Gastrocnemius medialis (tissue), 4 donors: ENCODE measurements around the gene PLCD1. TPM values are rescaled to one million over a fixed set of nuclear protein-coding genes. Genes with fewer than 3 reads are reported as not detected.
A peak's percentile ranks its signal among the peaks of the same experiment; 100 is the strongest.

ENCODE experiments used
- ATAC-seq, 2 donors: fragments of 150-250 bp; one replicate each; pipeline ENCODE4 v1.9.1; 2016
- DNase-seq, 2 donors: peaks; one replicate each; pipeline ENCODE4 v3.0.0-alpha.2; 2019
- H3K27ac ChIP-seq, 4 donors: fragments of 200-600 bp; sonication (generic); 1 replicate in 1 of 4; 2 replicates in 3 of 4; pipeline ENCODE4 v1.5.1; 2016 to 2018; ENCODE audit warnings: mild to moderate bottlenecking in 2 of 4, moderate library complexity in 1 of 4
- H3K27me3 ChIP-seq, 3 donors: fragments of 200-600 bp; sonication (generic) in 2 of 3; 1 replicate in 1 of 3; 2 replicates in 2 of 3; pipeline versions ENCODE4 v1.5.1 to v1.6.0; 2016 to 2019; ENCODE audit warnings: mild to moderate bottlenecking in 1 of 3, moderate library complexity in 1 of 3
- H3K36me3 ChIP-seq, 2 donors: fragments of 200-600 bp; sonication (generic) in 1 of 2; one replicate each; pipeline ENCODE4 v1.5.1; 2017 to 2018
- H3K4me1 ChIP-seq, 2 donors: fragments of 200-600 bp; sonication (generic) in 1 of 2; one replicate each; pipeline ENCODE4 v1.5.1; 2016 to 2017; ENCODE audit warnings: mild to moderate bottlenecking in 2 of 2
- H3K4me3 ChIP-seq, 4 donors: fragments of 200-600 bp; sonication (generic) in 3 of 4; 1 replicate in 1 of 4; 2 replicates in 3 of 4; pipeline ENCODE4 v1.5.1; 2016 to 2019; ENCODE audit warnings: mild to moderate bottlenecking in 2 of 4
- H3K9me3 ChIP-seq, 3 donors: fragments of 200-600 bp; sonication (generic) in 2 of 3; 1 replicate in 1 of 3; 2 replicates in 2 of 3; pipeline ENCODE4 v1.5.1; 2016 to 2019
- POLR2A ChIP-seq, 2 donors: fragments of 450-650 bp; IDR thresholded peaks; one replicate each; pipeline ENCODE4 v1.6.1; 2017; ENCODE audit warnings: antibody characterized with exemption in 2 of 2, mild to moderate bottlenecking in 2 of 2, moderate library complexity in 2 of 2
- in situ Hi-C, 4 donors: fragments of 200-750 bp; cut with MboI; loops; one replicate each; pipeline versions ENCODE4 v1.15.0 to v1.8.0; 2017; ENCODE audit warnings: low sequenced_read_pairs in 4 of 4
- intact Hi-C: fragments of 100-400 bp; cut with DNase I; formaldehyde crosslinking; loops from one replicate; pipeline ENCODE4 v1.15.1; 2023; ENCODE audit warnings: low total_unique reads
- total RNA-seq, 4 donors: library from RNA; depleted of rRNA; stranded (reverse); fragments of >200 nt; gene quantifications; one replicate each; pipeline versions ENCODE4 v1.1.0 to v1.2.3, GENCODE V29; 2016
- TF ChIP-seq, protein P1 (sequence below), 5 experiments: fragments of 450-650 bp in 3 of 5; fragments of 200-600 bp in 2 of 5; sonication (generic) in 2 of 5; IDR thresholded peaks in 4 of 5; conservative IDR thresholded peaks in 1 of 5; 1 replicate in 4 of 5; 2 replicates in 1 of 5; pipeline ENCODE4 v1.5.1; 2016 to 2019; ENCODE audit warnings: antibody characterized with exemption in 5 of 5, mild to moderate bottlenecking in 3 of 5, moderate library complexity in 3 of 5

Gene PLCD1
- total RNA-seq, 4 donors from 2014 or later: 2.4 to 6.2 (median 4.7) TPM

DNA sequence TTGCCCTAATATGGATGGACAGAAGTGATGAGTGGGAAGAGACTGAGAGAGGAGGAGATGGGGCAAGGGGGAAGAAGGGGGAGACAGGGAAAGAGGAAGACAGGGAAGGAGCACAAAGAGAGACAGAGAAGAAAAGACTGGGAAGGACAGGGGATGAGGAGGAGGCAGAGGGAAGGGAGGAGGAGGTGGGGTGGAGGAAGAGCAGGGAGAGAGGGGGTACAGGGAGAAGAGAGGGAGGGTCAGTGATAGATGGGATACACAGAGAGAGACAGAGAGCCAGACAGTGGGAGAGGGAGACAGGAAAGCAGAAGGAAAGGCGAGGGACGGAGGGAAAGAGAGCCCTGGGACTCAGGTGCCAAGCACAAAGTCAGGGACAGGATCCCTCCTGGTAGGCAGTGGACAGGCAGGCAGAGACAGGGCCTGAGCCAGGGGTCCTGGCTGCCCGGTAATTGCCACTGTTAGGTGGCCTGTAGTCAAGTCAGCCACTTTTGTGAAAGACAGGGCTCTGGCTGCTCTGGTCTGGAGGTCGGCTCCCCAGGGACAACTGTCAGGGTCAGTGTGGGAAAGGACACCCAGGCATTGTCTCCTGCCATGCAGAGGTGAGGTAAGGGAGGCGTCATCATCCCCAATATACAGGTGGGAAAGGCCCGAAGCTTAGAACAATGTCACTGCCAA, 29.1 kb downstream of the PLCD1 start:
- intact Hi-C loops (no loop called here), in situ Hi-C loops (no loop called here)
- DNase-seq: peak in 1 of 2 donors; percentile 10
- no peak for TF ChIP-seq POLR2A (IDR thresholded peaks at IDR 0.05)
- TF ChIP-seq, protein P1, sequence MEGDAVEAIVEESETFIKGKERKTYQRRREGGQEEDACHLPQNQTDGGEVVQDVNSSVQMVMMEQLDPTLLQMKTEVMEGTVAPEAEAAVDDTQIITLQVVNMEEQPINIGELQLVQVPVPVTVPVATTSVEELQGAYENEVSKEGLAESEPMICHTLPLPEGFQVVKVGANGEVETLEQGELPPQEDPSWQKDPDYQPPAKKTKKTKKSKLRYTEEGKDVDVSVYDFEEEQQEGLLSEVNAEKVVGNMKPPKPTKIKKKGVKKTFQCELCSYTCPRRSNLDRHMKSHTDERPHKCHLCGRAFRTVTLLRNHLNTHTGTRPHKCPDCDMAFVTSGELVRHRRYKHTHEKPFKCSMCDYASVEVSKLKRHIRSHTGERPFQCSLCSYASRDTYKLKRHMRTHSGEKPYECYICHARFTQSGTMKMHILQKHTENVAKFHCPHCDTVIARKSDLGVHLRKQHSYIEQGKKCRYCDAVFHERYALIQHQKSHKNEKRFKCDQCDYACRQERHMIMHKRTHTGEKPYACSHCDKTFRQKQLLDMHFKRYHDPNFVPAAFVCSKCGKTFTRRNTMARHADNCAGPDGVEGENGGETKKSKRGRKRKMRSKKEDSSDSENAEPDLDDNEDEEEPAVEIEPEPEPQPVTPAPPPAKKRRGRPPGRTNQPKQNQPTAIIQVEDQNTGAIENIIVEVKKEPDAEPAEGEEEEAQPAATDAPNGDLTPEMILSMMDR (IDR thresholded peaks at IDR 0.05 in 4 of 5, conservative IDR thresholded peaks at IDR 0.05 in 1 of 5): no peak
- H3K4me3 ChIP-seq: no peak overlapping the region
- peaks cover 5 to 6% of the 10 kb centered on the region in 2 donors for H3K4me1 ChIP-seq
- no peaks in the 10 kb centered on the region for H3K36me3 ChIP-seq
- H3K9me3 ChIP-seq: no peaks in the 10 kb centered on the region
- H3K27ac ChIP-seq: no peak overlapping the region
- no peaks in the 10 kb centered on the region for H3K27me3 ChIP-seq
- no peak for ATAC-seq

DNA sequence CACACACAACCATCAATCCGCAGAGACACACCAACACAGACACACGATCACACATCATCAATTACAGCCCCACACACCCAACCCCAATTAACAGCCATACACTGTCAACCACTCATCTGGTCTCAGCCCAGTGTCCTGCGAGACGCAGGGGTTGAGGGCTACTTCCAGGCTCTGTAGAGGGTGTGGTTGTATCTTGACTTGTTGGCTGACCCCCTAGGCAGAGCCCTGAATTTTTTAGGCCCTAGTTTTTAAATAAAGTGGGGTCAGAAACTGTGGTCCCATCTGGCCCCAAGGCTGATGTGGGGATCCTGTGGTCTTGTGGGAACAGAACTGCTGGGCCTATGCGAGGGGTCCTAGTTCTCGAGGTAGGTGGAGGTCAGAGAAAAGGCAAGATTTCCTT, 29.6 kb downstream of the PLCD1 start:
- DNase-seq (peak in 1 of 2 donors; percentile 7), ATAC-seq (no peak)
- H3K4me1 ChIP-seq: peaks cover 5 to 7% of the 10 kb centered on the region in 2 donors
- intact Hi-C loops (no loop called here), in situ Hi-C loops (no loop called here)
- H3K4me3 ChIP-seq: no peak overlapping the region
- no peaks in the 10 kb centered on the region for H3K9me3 ChIP-seq
- H3K36me3 ChIP-seq: no peaks in the 10 kb centered on the region
- no peak overlapping the region for H3K27ac ChIP-seq
- TF ChIP-seq POLR2A (IDR thresholded peaks at IDR 0.05): no peak
- TF ChIP-seq, protein P1 (IDR thresholded peaks at IDR 0.05 in 4 of 5, conservative IDR thresholded peaks at IDR 0.05 in 1 of 5): no peak
- no peaks in the 10 kb centered on the region for H3K27me3 ChIP-seq

DNA sequence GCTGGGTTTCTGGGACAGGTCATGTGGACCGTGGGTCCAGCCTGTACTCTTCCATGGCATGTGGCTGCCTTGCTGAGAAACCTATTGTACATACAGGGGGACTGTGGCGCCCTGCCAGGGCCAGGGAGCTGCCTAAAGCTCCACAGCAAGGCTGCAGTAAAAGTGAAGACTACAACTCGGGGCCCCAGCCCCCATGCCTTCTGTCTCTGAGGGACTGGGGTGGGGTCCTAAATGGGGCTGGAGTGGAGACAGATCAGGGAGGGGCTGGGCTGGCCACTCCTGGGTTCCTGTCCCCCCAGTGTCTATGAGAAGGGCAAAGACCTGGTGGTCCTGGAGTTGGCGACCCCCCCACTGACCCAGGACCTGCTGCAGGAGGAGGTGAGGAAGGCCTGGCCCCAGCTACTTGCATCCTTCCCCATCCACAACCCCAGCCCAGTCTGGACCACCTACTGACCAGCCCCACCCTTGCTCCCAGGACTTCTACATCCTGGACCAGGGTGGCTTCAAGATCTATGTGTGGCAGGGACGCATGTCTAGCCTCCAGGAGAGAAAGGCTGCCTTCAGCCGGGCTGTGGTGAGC, 31.6 kb downstream of the PLCD1 start:
- in situ Hi-C loops (no loop called here), intact Hi-C loops (no loop called here)
- peaks cover 10 to 11% of the 10 kb centered on the region in 2 donors for H3K4me1 ChIP-seq
- no peaks in the 10 kb centered on the region for H3K36me3 ChIP-seq
- no peaks in the 10 kb centered on the region for H3K27me3 ChIP-seq
- DNase-seq (peak in 1 of 2 donors; percentile 20), ATAC-seq (no peak)
- peak overlapping the region; percentile 73 to 86 (median 81) for H3K27ac ChIP-seq
- peak overlapping the region in 1 of 4 donors; percentile 71 for H3K4me3 ChIP-seq
- no peaks in the 10 kb centered on the region for H3K9me3 ChIP-seq
- TF ChIP-seq POLR2A (IDR thresholded peaks at IDR 0.05): no peak
- TF ChIP-seq, protein P1 (IDR thresholded peaks at IDR 0.05 in 4 of 5, conservative IDR thresholded peaks at IDR 0.05 in 1 of 5): no peak

DNA sequence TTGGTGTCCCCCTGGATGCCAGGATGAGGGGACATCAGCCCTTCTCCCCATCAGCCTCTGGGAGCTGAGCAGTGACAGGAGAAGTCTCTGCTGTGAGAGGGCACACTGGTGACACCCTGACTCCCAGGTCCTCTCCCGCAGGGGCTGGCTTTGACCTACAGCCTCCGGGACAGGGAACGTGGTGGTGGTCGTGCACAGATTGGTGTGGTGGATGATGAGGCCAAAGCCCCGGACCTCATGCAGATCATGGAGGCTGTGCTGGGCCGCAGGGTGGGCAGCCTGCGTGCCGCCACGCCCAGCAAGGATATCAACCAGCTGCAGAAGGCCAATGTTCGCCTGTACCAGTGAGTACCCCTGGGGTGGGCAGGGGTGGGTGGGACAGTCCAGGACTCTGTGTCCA, 32.1 kb downstream of the PLCD1 start:
- Histone ChIP-seq H3K27ac (no peak overlapping the region), H3K36me3 (no peaks in the 10 kb centered on the region), H3K4me1 (peaks cover 10 to 11% of the 10 kb centered on the region in 2 donors), H3K4me3 (no peak overlapping the region), H3K27me3 (no peaks in the 10 kb centered on the region), H3K9me3 (no peaks in the 10 kb centered on the region)
- no peak for ATAC-seq
- DNase-seq: no peak
- intact Hi-C loops (no loop called here), in situ Hi-C loops (no loop called here)
- TF ChIP-seq, protein P1 (IDR thresholded peaks at IDR 0.05 in 4 of 5, conservative IDR thresholded peaks at IDR 0.05 in 1 of 5): no peak
